Measurements from ENCODE around the gene MAST1.
"Not testable (repeated sequence)": the region's sequence is repeated elsewhere in the genome, so short reads cannot be mapped to it uniquely, and the experiment has no call there.

- TF ChIP-seq CTCF, POLR2A (IDR thresholded peaks at IDR 0.05): not testable (repeated sequence)
Observed at GRCh38 chr19:12915860-12916259, 77.5 kb downstream of the MAST1 start.

Measured in thyroid gland (tissue), 4 donors.